ENCODE measurements around the gene ZNF747.

GRCh38 chr16:30557957-30558788, 23.5 kb upstream of the ZNF747 start, which contains the start of gene ZNF764:
- TF ChIP-seq POLR2A (IDR thresholded peaks at IDR 0.05) (peak; percentile 67), CTCF (IDR thresholded peaks at IDR 0.05) (peak in 1 of 5 experiments; percentile 6), EP300 (IDR thresholded peaks at IDR 0.05; ENCODE audit: low read depth) (no peak)

Data from transverse colon (tissue), 3 donors.